RPMI8226 (cell line): Measurements from ENCODE around the gene EIF5AL1.
"Not testable (repeated sequence)": the region's sequence is repeated elsewhere in the genome, so short reads cannot be mapped to it uniquely, and the experiment has no call there.

ENCODE experiments used
- DNase-seq: peaks from one replicate; pipeline ENCODE4 v3.0.0-alpha.2; 2015

The EIF5AL1 gene

DNA sequence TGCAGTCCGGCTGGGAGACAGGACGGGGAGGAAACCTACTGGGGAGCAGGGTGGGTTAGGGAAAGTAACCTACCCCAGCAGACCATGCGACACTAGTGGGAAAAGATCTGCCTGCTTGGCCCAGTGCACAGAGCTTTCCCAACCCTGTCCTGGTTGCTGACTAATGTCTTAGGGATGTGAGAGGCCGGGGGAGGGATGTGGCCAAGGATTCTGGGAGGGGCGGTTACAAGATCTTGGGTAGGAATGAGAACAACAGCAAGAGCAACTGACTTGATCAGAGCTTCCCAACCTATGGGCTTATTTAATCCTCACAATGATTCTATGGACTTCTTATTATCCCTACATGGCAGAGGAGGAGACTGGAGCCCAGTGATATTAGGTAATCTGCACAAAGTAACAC lies 24.0 kb upstream of the EIF5AL1 start:
- no peak for DNase-seq

DNA sequence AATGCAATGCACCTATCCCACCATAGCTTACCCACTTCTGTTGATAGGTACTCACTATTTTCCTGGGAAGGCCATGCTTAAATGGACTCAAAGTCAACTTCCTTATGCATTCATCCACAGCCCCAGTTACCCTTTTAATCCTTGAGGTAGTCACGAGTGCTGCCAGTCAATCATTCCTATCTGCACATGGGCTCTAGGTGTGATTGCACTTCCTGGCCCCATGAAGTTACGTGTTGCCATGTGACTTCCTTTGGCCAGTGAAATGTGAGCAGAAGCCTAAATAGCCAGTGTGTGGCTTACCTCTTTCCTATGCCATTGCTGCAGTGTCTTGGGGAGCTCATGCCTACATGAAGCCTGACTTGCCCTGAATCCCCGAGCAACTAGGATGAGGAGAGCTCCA lies 23.5 kb upstream of the EIF5AL1 start:
- DNase-seq = no peak

DNA sequence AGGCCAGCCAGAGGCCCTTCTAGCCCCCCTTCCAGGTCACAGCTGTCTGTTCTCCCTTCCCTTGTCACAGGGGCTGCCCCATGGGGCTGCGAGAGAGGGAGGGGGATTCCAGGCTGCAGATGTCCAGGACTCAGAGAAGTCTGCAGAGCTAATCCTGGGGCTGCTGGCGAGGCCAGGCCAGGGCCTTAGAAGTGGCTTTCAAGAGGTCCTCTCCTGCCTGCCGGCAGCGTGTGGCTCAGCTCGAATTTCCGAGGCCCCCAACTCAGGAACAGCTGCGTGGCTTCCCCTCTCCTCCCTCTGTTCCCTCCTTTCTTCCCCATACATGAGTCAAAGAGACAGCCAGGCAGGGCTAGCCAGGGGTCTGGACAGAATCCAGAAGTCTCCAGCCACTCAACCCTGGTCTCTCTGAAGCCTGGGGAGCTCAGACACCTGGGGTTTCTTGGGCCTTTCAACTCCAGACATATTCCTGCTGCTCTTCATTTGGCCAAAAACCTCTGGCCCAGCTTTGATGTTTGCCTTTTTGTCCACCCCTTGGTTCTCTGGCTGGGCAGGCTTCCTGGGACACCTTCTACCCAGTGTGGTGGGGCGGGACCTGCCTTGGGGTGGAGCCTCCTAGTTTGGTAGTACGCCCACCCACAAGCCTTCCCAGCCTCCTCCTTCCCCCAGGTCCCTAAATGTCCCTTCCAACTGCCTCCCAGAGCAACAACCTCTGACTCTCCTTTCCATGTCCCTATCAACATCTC lies 21.8 kb upstream of the EIF5AL1 start:
- DNase-seq = no peak

DNA sequence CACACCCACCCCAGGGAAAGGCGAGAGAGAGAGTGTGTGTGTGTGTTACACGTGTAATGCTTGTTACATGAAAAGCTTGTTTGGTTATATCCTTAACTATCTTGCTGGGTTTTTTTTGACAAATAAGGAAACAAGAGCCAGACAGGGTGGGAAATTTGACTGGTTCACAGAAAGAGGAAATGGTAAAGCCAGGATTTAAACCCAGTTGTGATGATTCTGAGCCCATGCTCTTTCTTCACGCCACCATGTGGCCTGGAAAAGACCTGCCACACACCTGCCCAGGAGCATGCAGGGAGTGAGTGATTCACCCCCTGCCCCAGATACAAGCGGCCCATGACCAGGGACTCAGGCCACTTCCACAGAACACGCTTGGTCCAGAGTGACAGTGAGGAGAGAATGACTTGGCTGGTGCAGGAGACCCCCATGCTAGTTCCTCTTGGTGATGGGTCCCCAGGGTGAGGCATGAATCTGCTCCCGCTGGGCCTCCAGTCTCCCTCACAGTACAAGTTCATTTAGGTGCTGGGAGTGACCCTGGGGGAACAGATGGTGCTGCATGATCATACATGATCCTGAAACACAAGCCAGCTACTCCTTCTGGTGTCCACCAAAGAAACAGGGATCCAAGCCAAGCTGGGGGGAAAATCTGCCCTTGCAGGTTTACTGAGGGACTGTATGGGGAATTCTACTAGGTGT lies 21.0 kb upstream of the EIF5AL1 start:
- DNase-seq = peak; percentile 18

DNA sequence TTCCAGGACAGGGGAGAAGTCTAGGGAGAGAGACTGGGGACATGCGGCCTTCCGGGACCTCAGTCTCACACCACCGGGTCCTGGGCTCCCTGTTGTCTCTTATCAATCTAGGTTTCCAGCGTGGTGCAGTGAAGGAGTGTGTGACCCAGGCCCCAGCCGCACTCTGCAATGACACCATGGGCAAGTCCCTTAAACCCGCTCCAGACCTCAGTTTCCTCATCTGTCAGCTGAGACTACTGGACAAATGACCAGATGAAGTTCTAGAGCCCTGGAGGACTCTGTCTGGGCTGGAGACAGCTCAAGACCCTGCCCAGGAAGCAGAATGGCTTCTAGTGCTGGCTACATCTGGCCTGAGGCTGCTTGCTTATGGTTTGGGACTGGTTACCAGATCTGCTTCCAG lies 20.1 kb upstream of the EIF5AL1 start:
- DNase-seq = no peak

DNA sequence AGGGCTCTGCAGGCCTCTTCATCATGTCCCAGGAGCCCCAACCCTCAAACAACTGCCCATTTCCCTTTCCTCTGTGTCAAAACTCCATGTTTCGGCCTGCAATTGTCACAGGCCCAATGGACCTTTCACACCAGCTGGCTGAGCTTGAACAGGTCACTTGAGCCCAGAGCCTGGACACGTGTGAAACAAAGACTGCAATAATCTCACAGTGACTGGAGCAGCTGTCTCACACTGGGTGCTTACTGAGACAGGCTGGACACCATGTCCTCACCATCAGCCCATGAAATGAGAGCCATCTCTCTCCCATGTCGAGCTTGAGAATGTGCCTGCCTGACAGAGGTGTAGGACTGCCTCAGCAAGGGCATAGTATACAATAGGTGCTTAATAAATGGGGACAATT lies 19.5 kb upstream of the EIF5AL1 start:
- DNase-seq = no peak

DNA sequence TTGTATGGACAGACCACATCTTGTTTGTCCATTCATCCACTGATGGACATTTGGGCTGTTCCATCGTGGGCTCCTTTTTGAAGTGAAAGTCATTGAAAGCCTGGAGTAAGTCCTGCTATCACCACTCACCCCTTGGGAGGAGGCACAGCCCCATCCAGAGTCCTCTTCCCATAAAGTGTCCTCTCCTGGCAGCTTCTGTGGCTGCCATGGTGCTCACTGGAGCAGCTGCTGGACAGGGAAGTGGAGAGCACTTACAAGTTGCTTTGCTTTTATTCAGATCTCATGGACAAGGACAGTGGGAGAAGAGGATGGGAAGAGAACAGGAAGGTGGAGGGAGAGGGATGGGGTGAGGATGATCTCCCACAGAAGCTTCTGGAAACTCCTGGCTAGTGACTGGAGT lies 18.5 kb upstream of the EIF5AL1 start:
- DNase-seq = no peak

DNA sequence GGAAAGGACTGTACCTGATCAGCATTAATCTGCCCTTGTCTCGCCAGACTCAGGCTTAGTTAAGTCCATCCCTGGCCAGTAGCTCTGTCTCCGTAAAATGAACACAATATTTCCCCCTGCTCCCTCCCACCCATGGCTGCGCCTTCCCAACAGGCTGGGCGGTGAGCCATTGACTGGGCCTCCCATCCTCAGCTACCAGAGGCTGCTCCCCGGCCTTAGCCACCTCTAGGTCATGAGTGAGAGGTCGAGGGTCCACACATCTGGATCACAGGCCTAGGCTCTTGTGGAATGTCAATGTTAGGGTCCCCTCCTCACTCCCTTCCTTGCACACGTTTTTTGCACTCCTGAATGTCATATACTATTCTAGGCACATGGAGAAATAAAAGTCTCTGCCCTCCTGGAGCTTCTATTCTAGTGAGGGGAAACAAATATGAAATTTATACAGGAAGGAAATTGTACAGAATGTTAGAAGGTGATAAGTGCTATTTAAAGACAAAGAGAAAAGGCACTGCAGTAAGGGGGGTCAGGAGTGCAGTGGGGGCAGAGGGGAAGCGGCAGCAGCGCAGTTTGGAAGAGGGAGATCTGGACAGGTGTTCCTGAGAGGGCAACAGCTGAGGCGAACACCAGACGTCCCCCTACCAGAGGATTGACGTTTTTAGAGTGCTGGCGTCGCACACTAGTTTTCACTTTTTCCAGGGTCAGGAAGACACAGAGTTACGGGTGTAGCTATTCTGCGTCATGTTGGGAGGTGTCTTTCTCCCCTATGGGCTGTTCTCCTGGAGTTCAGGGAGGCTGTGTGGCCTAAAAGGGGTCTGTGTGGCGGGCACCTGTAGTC lies 17.2 kb upstream of the EIF5AL1 start:
- DNase-seq = no peak

DNA sequence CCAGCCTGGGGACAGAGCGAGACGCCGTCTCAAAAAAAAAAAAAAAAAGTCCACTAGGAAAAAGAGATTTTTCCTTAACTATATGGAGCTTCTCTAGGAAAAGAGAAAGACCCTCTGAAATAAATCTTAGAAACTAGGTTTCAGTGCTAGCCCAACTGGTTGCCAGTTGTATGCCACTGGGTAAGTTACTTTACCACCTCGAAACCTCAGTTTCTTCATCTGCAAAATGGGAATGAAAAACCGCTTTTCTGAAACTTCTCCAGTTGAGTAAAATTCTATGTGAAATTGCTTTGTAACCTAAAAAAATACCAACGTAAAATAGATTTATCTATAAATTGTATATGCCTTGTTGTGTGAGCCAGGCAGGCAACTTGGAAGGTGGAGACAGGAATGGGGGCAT lies 16.5 kb upstream of the EIF5AL1 start:
- DNase-seq = no peak

DNA sequence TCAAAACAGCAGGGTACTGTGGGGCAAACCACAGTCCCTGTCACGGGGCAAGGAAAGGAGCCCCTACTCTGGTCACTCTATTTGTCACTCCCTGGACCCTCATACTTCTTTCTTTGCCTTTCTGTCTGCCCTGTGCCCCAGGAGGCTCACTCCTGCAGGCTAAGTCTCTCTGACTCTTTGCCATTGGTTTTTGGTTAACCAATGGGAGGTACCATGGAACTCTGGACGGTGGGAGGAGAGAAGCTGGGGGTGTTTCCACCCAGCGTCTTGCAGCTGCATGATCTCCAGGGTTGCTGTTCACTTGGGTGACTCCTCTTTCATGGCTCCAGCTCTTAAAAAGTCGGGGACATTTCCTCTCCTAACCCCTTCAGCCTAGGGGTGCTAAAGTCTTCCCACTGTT lies 15.4 kb upstream of the EIF5AL1 start:
- DNase-seq = no peak

DNA sequence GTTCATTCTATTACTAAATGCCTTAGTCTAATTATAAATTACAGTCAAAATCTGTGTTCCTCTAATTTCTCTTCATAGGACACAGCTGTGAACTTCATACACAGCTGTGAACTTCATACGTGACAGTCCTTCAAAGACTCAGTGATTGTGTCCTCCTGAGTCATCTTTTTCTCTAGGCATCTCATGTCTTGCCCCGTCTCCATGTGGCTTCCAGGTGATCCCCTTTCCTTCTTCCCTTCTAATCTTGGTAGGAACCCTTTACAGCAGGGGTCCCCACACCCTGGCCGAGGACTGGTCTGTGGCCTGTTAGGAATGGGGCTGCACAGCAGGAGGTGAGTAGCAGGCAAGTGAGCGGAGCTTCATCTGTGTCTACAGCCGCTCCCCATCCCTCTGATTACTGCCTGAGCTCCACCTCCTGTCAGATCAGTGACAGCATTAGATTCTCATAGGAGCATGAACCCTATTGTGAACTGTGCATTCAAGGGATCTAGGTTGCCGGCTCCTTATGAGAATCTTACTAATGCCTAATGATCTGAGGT lies 14.0 kb upstream of the EIF5AL1 start:
- no peak for DNase-seq

DNA sequence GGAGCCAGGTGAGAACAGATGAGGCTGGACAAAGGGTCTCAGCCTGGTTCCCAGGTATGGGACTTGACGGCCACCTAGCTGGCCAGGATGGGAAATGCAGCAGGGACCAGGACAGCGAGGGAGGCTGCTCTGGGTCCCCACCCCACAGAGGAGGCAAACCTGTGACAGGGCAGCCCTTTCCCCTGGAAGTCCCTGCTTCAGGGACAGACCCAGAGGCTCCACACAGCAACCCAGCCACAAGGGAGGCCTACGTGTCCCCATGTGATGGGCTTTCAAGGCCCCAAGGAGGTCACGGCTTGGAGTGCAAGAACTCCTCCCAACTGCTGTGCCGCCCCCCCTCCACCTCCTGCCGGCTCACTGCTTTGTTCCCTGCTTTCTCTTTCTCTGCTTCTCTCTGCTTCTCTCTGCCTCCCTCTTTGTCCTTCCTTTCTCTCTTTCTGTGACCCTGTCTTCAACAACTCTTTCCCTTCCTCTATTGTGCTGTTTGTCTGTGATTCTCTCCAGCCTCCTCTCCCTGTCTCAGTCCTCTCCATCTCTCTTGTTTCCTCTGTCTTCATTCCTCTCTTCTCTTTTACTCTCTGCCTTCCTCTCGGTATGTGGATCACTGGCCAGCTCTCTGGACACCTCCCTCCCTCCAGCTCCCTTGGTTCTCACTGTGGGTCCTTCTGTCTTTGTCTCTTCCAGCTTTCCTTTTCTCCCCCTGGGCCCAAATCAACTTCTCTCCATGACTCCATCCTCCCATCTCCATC lies 9.6 kb upstream of the EIF5AL1 start:
- peak; percentile 18 for DNase-seq

DNA sequence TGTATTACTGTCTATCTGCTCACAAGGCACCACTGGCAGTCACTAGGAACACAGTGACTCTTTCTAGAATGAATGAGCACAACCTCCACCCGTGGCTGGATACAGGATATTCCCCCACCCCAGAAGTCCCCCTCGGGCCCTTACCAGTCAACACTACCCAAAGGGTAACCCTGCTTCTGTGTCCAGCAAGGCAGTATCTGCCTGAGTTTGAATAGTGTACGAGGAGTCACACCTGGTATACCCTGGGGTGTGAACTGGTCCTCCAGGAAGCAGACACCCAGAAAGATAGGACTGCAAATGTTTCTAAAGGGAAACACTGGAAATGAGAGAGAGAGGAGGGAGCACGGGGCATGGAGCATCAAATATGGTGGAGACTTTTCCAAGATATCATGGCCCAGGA lies 8.5 kb upstream of the EIF5AL1 start:
- not testable (repeated sequence) for DNase-seq

DNA sequence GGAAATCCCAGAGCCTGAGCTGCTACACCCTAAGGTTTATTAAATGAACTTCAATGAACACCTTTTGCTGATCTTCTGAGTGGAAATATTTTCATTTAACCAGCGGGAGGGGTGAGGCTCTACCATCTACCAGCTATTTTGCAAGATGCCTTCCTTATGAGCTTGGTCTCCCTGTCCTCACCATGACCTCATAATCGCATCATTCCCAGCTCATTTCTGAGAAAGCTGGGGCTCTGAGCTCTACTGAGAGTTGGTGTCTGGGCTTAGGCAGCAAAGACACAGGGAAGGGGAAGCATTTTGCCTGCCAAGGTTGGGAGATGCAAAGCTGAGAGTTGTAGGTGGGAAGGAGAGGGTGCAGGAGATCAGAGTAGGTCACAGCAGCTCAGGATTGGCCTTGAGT lies 7.8 kb upstream of the EIF5AL1 start:
- DNase-seq = not testable (repeated sequence)

DNA sequence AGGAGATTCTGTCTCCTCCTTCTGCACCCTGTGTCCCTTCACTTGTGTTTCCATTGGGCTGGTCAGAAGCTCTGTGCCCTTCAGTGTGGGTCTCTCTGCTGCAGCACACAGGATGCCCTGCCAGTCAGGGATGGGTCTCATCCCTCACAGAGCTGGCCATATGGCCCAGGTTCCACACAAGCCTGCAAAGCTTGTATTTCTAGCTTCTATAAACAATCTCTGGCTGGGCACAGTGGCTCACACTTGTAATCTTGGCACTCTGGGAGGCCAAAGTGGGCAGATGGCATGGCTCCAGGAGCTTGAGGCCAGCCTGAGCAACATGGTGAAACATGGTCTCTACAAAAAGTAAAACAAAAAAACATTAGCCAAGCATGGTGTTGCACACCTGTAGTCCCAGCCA lies 7.0 kb upstream of the EIF5AL1 start:
- not testable (repeated sequence) for DNase-seq

DNA sequence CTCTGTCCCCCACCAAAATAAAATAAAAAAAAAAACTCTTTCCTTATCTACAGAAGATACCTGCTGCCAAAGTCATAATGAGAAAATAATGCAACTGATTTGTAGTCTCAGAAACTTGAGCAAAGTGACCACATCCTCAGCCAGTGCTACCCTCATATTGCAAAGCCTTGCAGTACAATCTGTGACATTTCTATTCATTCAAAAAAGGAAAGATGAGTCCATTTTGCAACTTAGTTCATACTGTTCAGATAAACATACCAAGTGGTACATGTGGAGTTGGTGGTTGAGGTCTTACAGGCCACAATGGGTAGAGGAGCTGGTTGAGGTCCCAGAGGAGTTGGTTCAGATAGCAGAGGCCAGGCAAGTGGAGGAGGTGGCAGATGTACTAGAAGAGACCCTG lies 6.5 kb upstream of the EIF5AL1 start:
- no peak for DNase-seq

DNA sequence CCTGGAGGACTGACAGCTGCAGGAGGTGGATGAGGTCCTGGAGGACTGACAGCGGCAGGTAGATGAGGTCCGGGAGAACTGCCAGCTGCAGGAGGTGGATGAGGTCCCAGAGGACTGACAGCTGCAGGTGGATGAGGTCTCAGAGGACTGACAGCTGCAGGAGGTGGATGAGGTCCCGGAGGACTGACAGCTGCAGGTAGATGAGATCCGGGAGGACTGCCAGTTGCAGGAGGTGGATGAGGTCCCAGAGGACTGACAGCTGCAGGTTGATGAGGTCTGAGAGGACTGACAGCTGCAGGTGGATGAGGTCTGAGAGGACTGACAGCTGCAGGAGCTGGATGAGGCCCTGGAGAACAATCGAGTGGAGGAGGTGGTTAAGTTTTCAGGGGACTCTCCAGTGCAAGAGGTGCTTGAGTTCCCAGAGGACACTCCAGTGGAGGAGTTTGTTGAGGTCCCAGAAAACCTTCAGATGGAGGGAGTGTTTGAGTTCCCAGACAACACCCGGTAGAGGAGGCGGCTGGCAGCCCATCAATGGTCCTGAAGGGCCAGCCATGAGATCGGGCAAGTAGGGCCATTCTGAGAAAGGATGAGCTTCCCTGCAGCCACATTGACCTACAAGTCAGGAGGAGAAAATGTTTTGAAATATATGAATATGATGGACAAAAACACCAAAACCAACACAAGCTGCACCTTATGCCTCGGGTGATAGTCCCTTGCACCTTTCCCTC lies 4.7 kb upstream of the EIF5AL1 start:
- peak; percentile 14 for DNase-seq

DNA sequence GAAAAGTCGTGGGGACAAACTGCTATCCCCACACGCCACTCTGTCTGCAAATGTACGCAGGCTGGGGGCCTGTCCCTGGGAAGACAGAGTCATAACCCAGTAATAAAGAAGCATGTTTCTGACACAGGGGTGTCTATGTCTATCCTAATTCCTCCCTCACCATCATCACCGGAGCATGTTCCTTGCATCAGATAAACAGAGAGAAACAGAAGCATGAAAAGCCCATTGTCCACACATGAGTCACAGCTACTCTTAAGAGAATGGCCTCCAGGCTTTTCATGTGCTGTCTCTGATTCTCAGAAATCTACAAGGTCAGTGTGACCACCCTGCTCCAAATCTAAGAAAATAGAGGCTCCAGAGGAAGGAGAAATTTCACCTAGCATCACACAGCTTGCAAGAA lies 4.1 kb upstream of the EIF5AL1 start:
- DNase-seq = not testable (repeated sequence)

DNA sequence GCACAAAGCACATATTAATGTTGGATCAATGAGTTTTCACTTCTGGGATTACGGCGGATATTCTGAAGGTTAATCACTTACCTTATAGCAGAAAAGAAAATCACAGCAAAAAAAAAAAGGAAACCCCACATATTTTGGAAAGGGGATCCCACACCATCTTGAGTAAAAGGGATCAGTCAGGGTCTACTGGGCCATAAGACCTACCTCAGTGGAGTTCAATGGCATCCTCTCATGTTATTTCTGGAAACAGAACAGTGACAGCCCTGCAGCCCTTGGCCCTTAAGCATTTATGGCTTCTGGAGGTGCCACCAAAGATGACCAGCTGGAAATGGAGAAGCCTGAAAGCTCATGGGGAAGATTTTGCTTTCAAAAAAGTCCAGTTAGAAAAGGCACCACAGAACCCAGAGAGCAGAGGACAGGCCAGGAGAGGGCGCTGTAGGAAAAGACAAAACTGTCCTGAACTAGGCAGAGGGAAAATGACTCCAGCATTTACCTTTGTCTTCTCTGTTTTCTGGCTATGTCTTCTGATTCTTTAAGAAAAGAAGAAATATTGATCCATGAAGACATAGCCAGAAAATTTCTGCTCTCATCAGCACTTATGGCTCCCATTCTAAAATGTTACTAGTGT lies 2.9 kb upstream of the EIF5AL1 start:
- not testable (repeated sequence) for DNase-seq

DNA sequence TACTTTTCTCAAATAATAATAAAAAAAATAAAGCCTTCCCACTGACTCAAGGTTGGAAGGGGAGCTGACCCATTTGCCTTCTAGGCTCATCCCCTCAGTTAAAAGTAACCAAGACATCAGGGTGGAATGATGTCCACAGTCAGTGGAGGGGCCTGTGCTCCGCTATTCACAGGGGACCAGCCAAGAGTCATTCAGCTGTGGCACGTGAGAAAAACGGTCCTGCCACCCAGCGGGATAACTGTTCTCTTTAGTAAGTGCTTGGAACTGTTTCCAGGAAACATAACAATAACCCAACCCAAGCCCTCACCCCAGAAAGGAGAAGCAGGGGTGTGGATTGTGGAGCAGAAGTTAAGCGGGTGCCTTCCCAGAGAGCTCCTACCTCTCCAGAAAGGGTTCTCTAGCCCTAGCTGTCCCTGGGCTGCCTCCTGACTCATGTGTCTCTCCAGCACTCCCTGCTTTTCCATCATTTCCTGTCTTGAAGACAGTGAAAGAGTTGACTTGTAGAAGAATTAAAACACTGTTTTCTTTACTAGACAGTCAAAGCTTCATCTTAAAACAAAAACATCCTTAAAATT lies 2.3 kb upstream of the EIF5AL1 start:
- not testable (repeated sequence) for DNase-seq

DNA sequence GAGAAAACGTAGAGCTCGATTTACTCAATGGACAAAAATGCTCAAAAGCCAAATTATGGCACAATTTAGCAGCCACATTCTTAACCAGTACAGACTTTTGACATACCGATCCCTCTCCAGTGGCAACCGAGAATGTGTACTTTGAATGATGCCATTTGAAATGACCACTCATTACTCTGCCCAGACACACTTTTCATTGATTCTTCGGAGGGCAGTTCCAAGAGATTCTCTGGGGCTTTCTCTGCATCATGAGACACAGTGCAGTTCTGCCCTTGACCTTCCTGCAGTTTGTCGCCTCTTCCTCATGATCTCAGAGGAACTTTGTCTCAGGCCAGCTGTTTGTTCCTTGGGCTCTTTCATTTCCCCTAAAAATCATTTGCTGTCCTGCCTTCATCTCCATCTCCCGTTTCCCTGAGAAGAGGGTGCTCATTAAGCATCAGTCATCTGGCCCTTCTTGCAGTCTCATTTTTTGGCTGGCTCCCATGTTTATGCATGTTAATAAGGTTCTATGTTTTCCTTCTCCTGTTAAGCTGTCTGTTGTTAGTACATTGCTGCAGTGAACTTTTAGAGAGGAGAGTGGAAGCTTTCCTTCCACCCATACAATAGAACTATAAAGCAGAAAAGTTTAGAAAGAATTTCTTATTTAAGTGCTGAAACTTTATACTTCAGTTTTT lies 4.3 kb downstream of the EIF5AL1 start:
- DNase-seq = not testable (repeated sequence)
